Measurements from ENCODE around the gene UNC13D. TPM values are rescaled to one million over a fixed set of nuclear protein-coding genes. Genes with fewer than 3 reads are reported as not detected.

The UNC13D gene
- total and polyA plus RNA-seq, 9 of the 15 experiments (the other 6 are each of a cell fraction or from before 2014, with no cell fraction given), result 0.86 to 244 (median 69.2) TPM

- peak; percentile 47 for TF ChIP-seq RBBP5 (IDR thresholded peaks at IDR 0.05; ENCODE audit: borderline replicate concordance, insufficient read depth, low read length, poor library complexity, severe bottlenecking)
- peak; percentile 50; the same call in 1 of the 2 replicates for TF ChIP-seq MYC (IDR thresholded peaks at IDR 0.05; ENCODE audit: low read depth, low read length)
- peak; percentile 57 for TF ChIP-seq MYC (CRISPR knock-in tag; IDR thresholded peaks at IDR 0.05; ENCODE audit: borderline replicate concordance, low read depth)
- peak; percentile 51; the same call in 1 of the 2 replicates for TF ChIP-seq TCF3 (CRISPR knock-in tag; IDR thresholded peaks at IDR 0.05)
- TF ChIP-seq BACH1 (tag; IDR thresholded peaks at IDR 0.05), result no peak
- no peak for TF ChIP-seq RBM39 (optimal IDR thresholded peaks at IDR 0.05; ENCODE audit: low read depth, low read length)
- 0 out of 2 replicates have a peak, but pooled peaks have one; percentile 27 for TF ChIP-seq ZFPM2 (CRISPR knock-in tag; IDR thresholded peaks at IDR 0.05)
- TF ChIP-seq PHB (CRISPR knock-in tag; IDR thresholded peaks at IDR 0.05), result 0 out of 2 replicates have a peak, but pooled peaks have one; percentile 80
- TF ChIP-seq CBFA2T2 (conservative IDR thresholded peaks at IDR 0.05), result no peak
- TF ChIP-seq MTA2 (IDR thresholded peaks at IDR 0.05; ENCODE audit: low read depth), result 0 out of 2 replicates have a peak, but pooled peaks have one; percentile 20
- no peak for TF ChIP-seq ZNF12 (CRISPR knock-in tag; IDR thresholded peaks at IDR 0.05)
- TF ChIP-seq POLR2AphosphoS2 (IDR thresholded peaks at IDR 0.05; ENCODE audit: low read length), result peak; percentile 49; the same call in 1 of the 2 replicates
- TF ChIP-seq ATF6 (CRISPR knock-in tag; IDR thresholded peaks at IDR 0.05), result peak; percentile 85; the same call in 1 of the 2 replicates
- 0 out of 2 replicates have a peak, but pooled peaks have one; percentile 43 for TF ChIP-seq NR1H2 (CRISPR knock-in tag; IDR thresholded peaks at IDR 0.05)
- no peak for TF ChIP-seq MYBL2 (IDR thresholded peaks at IDR 0.05; ENCODE audit: low read depth)
- no peak for TF ChIP-seq MYBL2 (CRISPR knock-in tag; IDR thresholded peaks at IDR 0.05; ENCODE audit: borderline replicate concordance)
- TF ChIP-seq NR2C1 (IDR thresholded peaks at IDR 0.05), result no peak
- peak; percentile 57 for TF ChIP-seq NR2C1 (tag; IDR thresholded peaks at IDR 0.05)
- TF ChIP-seq NKRF (IDR thresholded peaks at IDR 0.05; ENCODE audit: borderline replicate concordance), result 0 out of 2 replicates have a peak, but pooled peaks have one; percentile 24
- TF ChIP-seq SUPT5H (IDR thresholded peaks at IDR 0.05), result peak; percentile 75
- peak; percentile 9; the same call in 1 of the 2 replicates for TF ChIP-seq PKNOX1 (IDR thresholded peaks at IDR 0.05)
- TF ChIP-seq ZZZ3 (IDR thresholded peaks at IDR 0.05), result no peak
- TF ChIP-seq TFAP4 (CRISPR knock-in tag; IDR thresholded peaks at IDR 0.05; ENCODE audit: borderline replicate concordance), result peak; percentile 45
Observed at GRCh38 chr17:75843577-75844529, at the start of gene UNC13D (continued).
